OCI-LY3 (cell line): ENCODE measurements around the gene SH2D4B.
A peak's percentile ranks its signal among the peaks of the same experiment; 100 is the strongest.

ENCODE experiments used
- H2AFZ ChIP-seq: fragments of 200-600, 300-600 bp; shearing (Covaris generic); 2 replicates; pipeline ENCODE4 v1.6.0; 2014; ENCODE audit warnings: antibody characterized with exemption, low read depth, low read length
- H3K27ac ChIP-seq: fragments of 200-600, 300-600 bp; sonication (generic); 2 replicates; pipeline ENCODE4 v1.5.1; 2014; ENCODE audit warnings: mild to moderate bottlenecking, low read length, moderate library complexity, mixed read lengths
- H3K27me3 ChIP-seq: fragments of 200-600, 300-600 bp; sonication (generic); 2 replicates; pipeline ENCODE4 v1.6.1; 2014; ENCODE audit warnings: low read depth, low read length, mixed read lengths
- H3K36me3 ChIP-seq: fragments of 200-600, 300-600 bp; sonication (generic); replicated peaks from 2 replicates; pipeline ENCODE3; 2014; ENCODE audit warnings: low read depth, low read length, mixed read lengths
- H3K4me1 ChIP-seq: fragments of 300-600, 200-600 bp; sonication (generic); 2 replicates; pipeline ENCODE4 v1.6.1; 2014; ENCODE audit warnings: low read length, mixed read lengths
- H3K4me2 ChIP-seq: fragments of 200-600, 300-600 bp; sonication (generic); 2 replicates; pipeline ENCODE4 v1.6.1; 2014; ENCODE audit warnings: low read length, mixed read lengths
- H3K4me3 ChIP-seq: fragments of 300-600, 200-600 bp; sonication (generic); 2 replicates; pipeline ENCODE4 v1.5.1; 2014; ENCODE audit warnings: antibody characterized with exemption, mild to moderate bottlenecking, low read length, moderate library complexity
- H3K79me2 ChIP-seq: fragments of 300-600, 200-600 bp; shearing (Covaris generic); 2 replicates; pipeline ENCODE4 v1.6.1; 2014; ENCODE audit warnings: mild to moderate bottlenecking, low read length, mixed read lengths
- H3K9ac ChIP-seq: fragments of 300-600, 200-600 bp; shearing (Covaris generic); 2 replicates; pipeline ENCODE4 v1.6.0; 2014; ENCODE audit warnings: mild to moderate bottlenecking, low read length, moderate library complexity
- H3K9me3 ChIP-seq: fragments of 200-600, 300-600 bp; shearing (Covaris generic); 2 replicates; pipeline ENCODE4 v1.6.1; 2014; ENCODE audit warnings: low read length, mixed read lengths; ENCODE audit not compliant: insufficient read depth
- H4K20me1 ChIP-seq: fragments of 200-600, 300-600 bp; sonication (generic); 2 replicates; pipeline ENCODE4 v1.6.1; 2016; ENCODE audit warnings: low read length, mixed read lengths; ENCODE audit not compliant: insufficient read depth
- CTCF ChIP-seq: fragments of 200-600, 300-600 bp; sonication (generic); IDR thresholded peaks from 2 replicates; pipeline ENCODE4 v1.5.1; 2014; ENCODE audit warnings: antibody characterized with exemption, low read length, low read depth
- EZH2phosphoT487 ChIP-seq: fragments of 200-600 bp; shearing (Covaris generic); IDR thresholded peaks from 2 replicates; pipeline ENCODE4 v1.6.1; 2018; ENCODE audit warnings: antibody characterized with exemption, mixed run types, low read depth

SH2D4B gene

GRCh38 chr10:80540136-80540535 is 2.4 kb downstream of the SH2D4B start:
- peaks cover 37% of the 10 kb centered on the region for H3K4me1 ChIP-seq
- H3K36me3 ChIP-seq = no peaks in the 10 kb centered on the region
- no peak overlapping the region for H3K9ac ChIP-seq
- peak overlapping the region; percentile 46 for H3K27ac ChIP-seq
- no peak overlapping the region for H2AFZ ChIP-seq
- peak overlapping the region; percentile 86 for H3K4me2 ChIP-seq
- no peak overlapping the region for H3K4me3 ChIP-seq
- H4K20me1 ChIP-seq = no peaks in the 10 kb centered on the region
- H3K27me3 ChIP-seq = no peaks in the 10 kb centered on the region
- H3K9me3 ChIP-seq = no peaks in the 10 kb centered on the region
- TF ChIP-seq EZH2phosphoT487 (no peak), CTCF (no peak)
- H3K79me2 ChIP-seq = no peaks in the 10 kb centered on the region

- H2AFZ ChIP-seq = no peak overlapping the region
- peak overlapping the region; percentile 56; the same call in 1 of the 2 replicates for H3K4me3 ChIP-seq
- H3K9me3 ChIP-seq = no peaks in the 10 kb centered on the region
- no peaks in the 10 kb centered on the region for H3K27me3 ChIP-seq
- no peaks in the 10 kb centered on the region for H4K20me1 ChIP-seq
- H3K4me1 ChIP-seq = peaks cover 37% of the 10 kb centered on the region
- H3K79me2 ChIP-seq = no peaks in the 10 kb centered on the region
- H3K4me2 ChIP-seq = peak overlapping the region; percentile 86
- no peak overlapping the region for H3K9ac ChIP-seq
- no peak overlapping the region for H3K27ac ChIP-seq
- no peaks in the 10 kb centered on the region for H3K36me3 ChIP-seq
- no peak for TF ChIP-seq CTCF
- no peak for TF ChIP-seq EZH2phosphoT487
These were observed 2.9 kb downstream of the SH2D4B start for GRCh38 chr10:80540618-80540980.

- no peaks in the 10 kb centered on the region for H3K36me3 ChIP-seq
- no peaks in the 10 kb centered on the region for H3K27me3 ChIP-seq
- peak overlapping the region; percentile 56 for H3K4me3 ChIP-seq
- H3K79me2 ChIP-seq = no peaks in the 10 kb centered on the region
- no peaks in the 10 kb centered on the region for H4K20me1 ChIP-seq
- peak overlapping the region; percentile 23; the same call in 1 of the 2 replicates for H2AFZ ChIP-seq
- H3K27ac ChIP-seq = peak overlapping the region; percentile 32; the same call in 1 of the 2 replicates
- H3K9ac ChIP-seq = peak overlapping the region; percentile 22; the same call in 1 of the 2 replicates
- TF ChIP-seq CTCF = no peak
- no peak for TF ChIP-seq EZH2phosphoT487
- H3K4me2 ChIP-seq = peak overlapping the region; percentile 86
- peaks cover 37% of the 10 kb centered on the region for H3K4me1 ChIP-seq
- no peaks in the 10 kb centered on the region for H3K9me3 ChIP-seq
These were observed 3.5 kb downstream of the SH2D4B start for GRCh38 chr10:80540981-80541750.

GRCh38 chr10:80542053-80542452 is 4.4 kb downstream of the SH2D4B start:
- Histone ChIP-seq H4K20me1 (no peaks in the 10 kb centered on the region), H3K9me3 (no peaks in the 10 kb centered on the region), H3K4me2 (peak overlapping the region; percentile 86; the same call in 1 of the 2 replicates), H3K4me1 (peaks cover 33% of the 10 kb centered on the region), H2AFZ (no peak overlapping the region), H3K36me3 (no peaks in the 10 kb centered on the region), H3K27ac (no peak overlapping the region), H3K27me3 (no peaks in the 10 kb centered on the region), H3K4me3 (no peak overlapping the region), H3K9ac (no peak overlapping the region), H3K79me2 (no peaks in the 10 kb centered on the region)
- no peak for TF ChIP-seq CTCF
- TF ChIP-seq EZH2phosphoT487 = no peak
